Activated CD4-positive, alpha-beta T cell treated with anti-CD3 and anti-CD28 coated beads, Interleukin-2, amount 50 U/mL, for 16 hours (primary cell): ENCODE results near the gene TUBGCP6.
"Not testable (repeated sequence)": the region's sequence is repeated elsewhere in the genome, so short reads cannot be mapped to it uniquely, and the experiment has no call there.

Experiments
- DNase-seq: peaks from one replicate; pipeline ENCODE4 v3.0.0-alpha.2; 2020

TUBGCP6 gene

GRCh38 chr22:50278461-50278860 is 33.6 kb upstream of the TUBGCP6 start:
- no peak for DNase-seq

GRCh38 chr22:50277761-50278160 is 32.9 kb upstream of the TUBGCP6 start:
- DNase-seq, result no peak

GRCh38 chr22:50276143-50276542 is 31.3 kb upstream of the TUBGCP6 start:
- DNase-seq, result peak; percentile 73

GRCh38 chr22:50275181-50276055 is 30.6 kb upstream of the TUBGCP6 start:
- DNase-seq, result no peak

GRCh38 chr22:50274771-50275170 is 29.9 kb upstream of the TUBGCP6 start:
- DNase-seq, result no peak

GRCh38 chr22:50274311-50274710 is 29.5 kb upstream of the TUBGCP6 start:
- DNase-seq, result peak; percentile 64

- DNase-seq, result not testable (repeated sequence)
These were observed 29.0 kb upstream of the TUBGCP6 start for GRCh38 chr22:50273781-50274180.

- not testable (repeated sequence) for DNase-seq
These were observed 28.5 kb upstream of the TUBGCP6 start for GRCh38 chr22:50273352-50273751.

- no peak for DNase-seq
These were observed 27.4 kb upstream of the TUBGCP6 start for GRCh38 chr22:50272044-50272802.

GRCh38 chr22:50271519-50271970 is 26.7 kb upstream of the TUBGCP6 start:
- peak; percentile 58 for DNase-seq

- DNase-seq, result peak; percentile 54
These were observed 26.0 kb upstream of the TUBGCP6 start for GRCh38 chr22:50270666-50271394.

- peak; percentile 74 for DNase-seq
These were observed 25.3 kb upstream of the TUBGCP6 start, which contains the start of gene MAPK11 for GRCh38 chr22:50269970-50270665. Gene MAPK11, minus strand, starts transcription at chr22:50270380. Its CDS starts 88 bp downstream, at chr22:50270292.

GRCh38 chr22:50269573-50269969 is 24.7 kb upstream of the TUBGCP6 start:
- no peak for DNase-seq

GRCh38 chr22:50268655-50269113 is 23.9 kb upstream of the TUBGCP6 start:
- DNase-seq, result no peak

GRCh38 chr22:50267591-50268390 is 23.0 kb upstream of the TUBGCP6 start:
- peak; percentile 56 for DNase-seq

- no peak for DNase-seq
These were observed 22.2 kb upstream of the TUBGCP6 start for GRCh38 chr22:50266994-50267393.

GRCh38 chr22:50264946-50265669 is 20.3 kb upstream of the TUBGCP6 start:
- no peak for DNase-seq

- DNase-seq, result no peak
These were observed 19.4 kb upstream of the TUBGCP6 start for GRCh38 chr22:50264104-50264745.

GRCh38 chr22:50262973-50263617 is 18.3 kb upstream of the TUBGCP6 start:
- no peak for DNase-seq

- no peak for DNase-seq
These were observed 17.7 kb upstream of the TUBGCP6 start for GRCh38 chr22:50262460-50262911.
